ENCODE measurements around the gene GRAMD4. TPM values are rescaled to one million over a fixed set of nuclear protein-coding genes. Genes with fewer than 3 reads are reported as not detected.
A peak's percentile ranks its signal among the peaks of the same experiment; 100 is the strongest.

Gene GRAMD4
- polyA plus RNA-seq, 1 of the 3 experiments (the other 2 are of a cell fraction), result 15.5 TPM

- TF ChIP-seq NFIC (IDR thresholded peaks at IDR 0.05; ENCODE audit: borderline replicate concordance), result no peak
- TF ChIP-seq RCOR1 (IDR thresholded peaks at IDR 0.05; ENCODE audit: low read length), result no peak
- TF ChIP-seq RXRA (IDR thresholded peaks at IDR 0.05; ENCODE audit: borderline replicate concordance, low read depth), result no peak
- no peak for TF ChIP-seq RFX5 (IDR thresholded peaks at IDR 0.05; ENCODE audit: low read length)
- TF ChIP-seq TAF1 (IDR thresholded peaks at IDR 0.05; ENCODE audit: borderline replicate concordance, low read depth, low read length), result no peak
- TF ChIP-seq MAX (IDR thresholded peaks at IDR 0.05; ENCODE audit: low read depth), result no peak
- TF ChIP-seq SIN3A (IDR thresholded peaks at IDR 0.05; ENCODE audit: borderline replicate concordance, low read depth, low read length), result no peak
- peaks cover 0 to 30% of the 10 kb centered on the region in 2 experiments; a peak in 1 of 4 replicates for H3K4me1 ChIP-seq (ENCODE audit: control insufficient read depth in 1 of 2, insufficient read depth in 2 of 2, low read depth in 1 of 2, low read length in 1 of 2)
- peak overlapping the region in 1 of 2 experiments; percentile 78; a peak in 2 of 4 replicates for H3K27ac ChIP-seq (ENCODE audit: low read depth in 2 of 2, low read length in 1 of 2)
- POLR2A ChIA-PET, result interaction anchor here (0.7 kb wide), 1 partner anchor 10 kb away, joined by 4 read pairs; no protein-coding TSS in a partner anchor
- no peak overlapping the region for H3K4me3 ChIP-seq (ENCODE audit: low read depth in 2 of 2, low read length in 1 of 2)
- no peak overlapping the region for H3K9ac ChIP-seq
- H3K27me3 ChIP-seq (ENCODE audit: insufficient read depth), result no peaks in the 10 kb centered on the region
- no peak for DNase-seq
- no peak overlapping the region for H2AFZ ChIP-seq (ENCODE audit: low read depth)
- 74% methylated on average over 10 of the region's 13 CpGs for WGBS (ENCODE audit: low lambda C conversion rate)
- H3K79me2 ChIP-seq (ENCODE audit: insufficient read depth), result no peaks in the 10 kb centered on the region; the same call in 1 of the 2 replicates
- H3K9me2 ChIP-seq, result no peaks in the 10 kb centered on the region
- H3K9me3 ChIP-seq, result no peaks in the 10 kb centered on the region
- CTCF ChIA-PET, result interaction anchor here (2.7 kb wide), 1 partner anchor 14 kb away, joined by 9 read pairs; no protein-coding TSS in a partner anchor
- H3K36me3 ChIP-seq (replicated peaks in 1 of 2; ENCODE audit: control insufficient read depth in 1 of 2, insufficient read depth in 2 of 2, low read length in 1 of 2), result no peaks in the 10 kb centered on the region
- H4K20me1 ChIP-seq (ENCODE audit: insufficient read depth), result no peaks in the 10 kb centered on the region
- H3F3A ChIP-seq (replicated peaks; ENCODE audit: insufficient read depth), result no peaks in the 10 kb centered on the region
- no peak overlapping the region for H3K4me2 ChIP-seq
Observed at GRCh38 chr22:46612341-46612903, 7.8 kb upstream of the GRAMD4 start.

- H3K9ac ChIP-seq, result no peak overlapping the region
- TF ChIP-seq EP300 (IDR thresholded peaks at IDR 0.05; ENCODE audit: borderline replicate concordance in 1 of 2, low read depth in 1 of 2, low read length in 1 of 2), result peak in 1 of 2 experiments; percentile 75; a peak in 2 of 4 replicates
- TF ChIP-seq MXI1 (IDR thresholded peaks at IDR 0.05; ENCODE audit: low read depth, low read length), result peak; percentile 42; the same call in 1 of the 2 replicates
- TF ChIP-seq, protein P1, sequence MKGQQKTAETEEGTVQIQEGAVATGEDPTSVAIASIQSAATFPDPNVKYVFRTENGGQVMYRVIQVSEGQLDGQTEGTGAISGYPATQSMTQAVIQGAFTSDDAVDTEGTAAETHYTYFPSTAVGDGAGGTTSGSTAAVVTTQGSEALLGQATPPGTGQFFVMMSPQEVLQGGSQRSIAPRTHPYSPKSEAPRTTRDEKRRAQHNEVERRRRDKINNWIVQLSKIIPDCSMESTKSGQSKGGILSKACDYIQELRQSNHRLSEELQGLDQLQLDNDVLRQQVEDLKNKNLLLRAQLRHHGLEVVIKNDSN (IDR thresholded peaks at IDR 0.05; ENCODE audit: borderline replicate concordance, low read depth), result no peak
- no peak for TF ChIP-seq TAF1 (IDR thresholded peaks at IDR 0.05; ENCODE audit: borderline replicate concordance, low read depth, low read length)
- TF ChIP-seq CHD2 (IDR thresholded peaks at IDR 0.05; ENCODE audit: low read length, partially characterized antibody), result peak; percentile 29
- no peak for TF ChIP-seq ELF1 (IDR thresholded peaks at IDR 0.05)
- TF ChIP-seq, protein P2, sequence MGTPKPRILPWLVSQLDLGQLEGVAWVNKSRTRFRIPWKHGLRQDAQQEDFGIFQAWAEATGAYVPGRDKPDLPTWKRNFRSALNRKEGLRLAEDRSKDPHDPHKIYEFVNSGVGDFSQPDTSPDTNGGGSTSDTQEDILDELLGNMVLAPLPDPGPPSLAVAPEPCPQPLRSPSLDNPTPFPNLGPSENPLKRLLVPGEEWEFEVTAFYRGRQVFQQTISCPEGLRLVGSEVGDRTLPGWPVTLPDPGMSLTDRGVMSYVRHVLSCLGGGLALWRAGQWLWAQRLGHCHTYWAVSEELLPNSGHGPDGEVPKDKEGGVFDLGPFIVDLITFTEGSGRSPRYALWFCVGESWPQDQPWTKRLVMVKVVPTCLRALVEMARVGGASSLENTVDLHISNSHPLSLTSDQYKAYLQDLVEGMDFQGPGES (IDR thresholded peaks at IDR 0.05; ENCODE audit: low read depth, low read length), result no peak
- TF ChIP-seq NRF1 (IDR thresholded peaks at IDR 0.05; ENCODE audit: low read depth, low read length), result no peak
- TF ChIP-seq RCOR1 (IDR thresholded peaks at IDR 0.05; ENCODE audit: low read length), result peak; percentile 91; the same call in 1 of the 2 replicates
- TF ChIP-seq GATA2 (CRISPR knock-in tag; IDR thresholded peaks at IDR 0.05), result peak; percentile 72
- TF ChIP-seq FOXJ3 (CRISPR knock-in tag; IDR thresholded peaks at IDR 0.05), result peak; percentile 35; the same call in 1 of the 2 replicates
- TF ChIP-seq GABPA (IDR thresholded peaks at IDR 0.05; ENCODE audit: low read depth), result no peak
- TF ChIP-seq RAD21 (IDR thresholded peaks at IDR 0.05; ENCODE audit: low read length), result peak; percentile 3; the same call in 1 of the 2 replicates
- no peaks in the 10 kb centered on the region for H3K9me3 ChIP-seq
- no peaks in the 10 kb centered on the region for H3K9me2 ChIP-seq
- H3K4me3 ChIP-seq (ENCODE audit: low read depth in 2 of 2, low read length in 1 of 2), result no peak overlapping the region
- H2AFZ ChIP-seq (ENCODE audit: low read depth), result no peak overlapping the region
- no peak overlapping the region for H3K4me2 ChIP-seq
- no peaks in the 10 kb centered on the region for H3K36me3 ChIP-seq (replicated peaks in 1 of 2; ENCODE audit: control insufficient read depth in 1 of 2, insufficient read depth in 2 of 2, low read length in 1 of 2)
- 66% methylated on average over 17 of the region's 23 CpGs for WGBS (ENCODE audit: low lambda C conversion rate)
- H3K4me1 ChIP-seq (ENCODE audit: control insufficient read depth in 1 of 2, insufficient read depth in 2 of 2, low read depth in 1 of 2, low read length in 1 of 2), result peaks cover 0 to 36% of the 10 kb centered on the region in 2 experiments; a peak in 1 of 4 replicates
- peak; percentile 90 for DNase-seq
- H3K79me2 ChIP-seq (ENCODE audit: insufficient read depth), result no peaks in the 10 kb centered on the region
- POLR2A ChIA-PET, result interaction anchor here (0.7 kb wide), 1 partner anchor 9 kb away, joined by 4 read pairs; no protein-coding TSS in a partner anchor
- no peaks in the 10 kb centered on the region for H3K27me3 ChIP-seq (ENCODE audit: insufficient read depth)
- CTCF ChIA-PET, result interaction anchor here (1.7 to 2.7 kb wide), 2 partner anchors 14 to 49 kb away, joined by 5 to 9 read pairs; no protein-coding TSS in a partner anchor
- H4K20me1 ChIP-seq (ENCODE audit: insufficient read depth), result no peaks in the 10 kb centered on the region
- no peaks in the 10 kb centered on the region for H3F3A ChIP-seq (replicated peaks; ENCODE audit: insufficient read depth)
- H3K27ac ChIP-seq (ENCODE audit: low read depth in 2 of 2, low read length in 1 of 2), result peak overlapping the region in 1 of 2 experiments; percentile 78; a peak in 2 of 4 replicates
Observed at GRCh38 chr22:46612904-46613605, 7.1 kb upstream of the GRAMD4 start.

Data from SK-N-SH (cell line).